ENCODE measurements around the gene CTPS1.

DNA sequence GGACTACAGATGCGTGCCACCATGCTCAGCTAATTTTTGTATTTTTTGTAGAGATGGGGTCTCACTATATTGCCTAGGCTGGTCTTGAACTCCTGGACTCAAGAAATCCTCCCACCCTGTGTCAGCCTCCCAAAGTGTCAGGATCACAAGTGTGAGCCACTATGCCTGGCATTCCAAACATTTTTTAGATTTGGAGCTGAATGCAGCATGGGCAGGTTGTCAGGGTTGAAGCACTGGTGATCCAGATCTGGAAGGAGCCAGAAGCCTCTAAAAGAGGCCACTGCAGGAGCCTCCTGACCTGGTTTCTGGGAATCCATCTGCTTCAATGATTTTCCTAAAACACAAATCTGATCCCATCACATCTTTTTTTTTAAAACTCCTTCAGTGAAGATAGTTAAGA is 1.8 kb upstream of the CTPS1 start:
- TF ChIP-seq ATF1 (CRISPR knock-in tag; IDR thresholded peaks at IDR 0.05) (no peak), CTCF (IDR thresholded peaks at IDR 0.05) (no peak), ZNF121 (CRISPR knock-in tag; IDR thresholded peaks at IDR 0.05) (no peak), FOXJ3 (CRISPR knock-in tag; IDR thresholded peaks at IDR 0.05; ENCODE audit: borderline replicate concordance) (no peak)
